GM21367 (cell line): ENCODE measurements around the gene SEMA3B.
"Not testable (repeated sequence)": the region's sequence is repeated elsewhere in the genome, so short reads cannot be mapped to it uniquely, and the experiment has no call there.

ENCODE experiments used
- ATAC-seq: cut with Tn5 transposase; IDR thresholded peaks from one replicate; pipeline ENCODE4 v1.9.1; 2021; ENCODE audit not compliant: unreplicated experiment

SEMA3B gene

DNA sequence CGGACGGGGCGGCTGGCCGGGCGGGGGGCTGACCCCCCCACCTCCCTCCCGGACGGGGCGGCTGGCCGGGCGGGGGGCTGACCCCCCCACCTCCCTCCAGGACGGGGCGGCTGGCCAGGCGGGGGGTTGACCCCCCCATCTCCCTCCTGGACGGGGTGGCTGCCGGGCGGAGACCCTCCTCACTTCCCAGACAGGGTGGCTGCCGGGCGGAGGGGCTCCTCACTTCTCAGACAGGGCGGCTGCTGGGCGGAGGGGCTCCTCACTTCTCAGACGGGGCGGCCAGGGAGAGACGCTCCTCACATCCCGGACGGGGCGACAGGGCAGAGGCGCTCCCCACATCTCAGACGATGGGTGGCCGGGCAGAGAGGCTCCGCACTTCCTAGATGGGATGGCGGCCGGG, 43.1 kb downstream of the SEMA3B start:
- not testable (repeated sequence) for ATAC-seq

- no peak for ATAC-seq
Measured at GRCh38 chr3:50314342-50314741, 45.4 kb downstream of the SEMA3B start.

DNA sequence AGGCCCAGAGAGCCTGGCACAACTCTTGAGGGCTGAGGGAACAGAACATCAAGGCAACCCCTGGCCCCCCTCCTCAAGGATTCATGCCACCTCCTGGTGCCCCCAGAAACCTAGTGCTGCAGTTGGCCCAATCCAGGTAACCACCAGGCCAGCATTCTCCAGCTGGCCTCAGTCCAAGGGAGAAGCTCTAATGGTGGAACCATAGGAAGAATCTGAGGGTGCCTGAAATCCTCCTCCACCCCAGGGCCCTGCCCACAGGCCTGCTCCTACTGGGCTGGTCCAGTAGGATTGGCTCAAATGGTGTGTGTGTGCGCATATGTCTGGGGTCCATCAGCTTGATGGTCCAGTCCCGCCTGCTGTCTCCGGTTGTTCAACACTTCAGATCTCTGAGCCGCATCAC, 45.9 kb downstream of the SEMA3B start:
- ATAC-seq, result no peak

- ATAC-seq, result no peak
Measured at GRCh38 chr3:50316657-50317242, 47.8 kb downstream of the SEMA3B start.

DNA sequence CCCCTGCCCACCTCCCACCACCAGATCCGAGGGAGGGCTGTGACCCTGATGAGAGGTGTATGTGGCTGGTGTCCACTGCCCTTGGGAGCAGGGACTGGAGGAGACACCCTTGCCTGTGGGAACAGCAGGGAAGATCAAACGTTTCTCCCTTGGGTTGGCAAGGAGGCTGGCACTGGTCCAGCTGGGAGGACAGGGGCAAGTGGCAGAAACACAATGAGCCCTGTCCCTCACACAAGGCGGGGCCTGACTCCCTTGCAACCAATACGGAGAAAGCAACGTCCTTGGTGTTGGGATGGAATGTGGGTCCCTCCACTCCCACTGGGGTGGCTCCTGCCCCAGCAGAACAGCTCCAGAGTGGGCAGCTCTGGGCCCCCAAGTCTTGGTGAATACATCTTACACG, 48.4 kb downstream of the SEMA3B start:
- ATAC-seq, result no peak

GRCh38 chr3:50318163-50318562, 49.2 kb downstream of the SEMA3B start:
- ATAC-seq, result no peak

- no peak for ATAC-seq
Measured at GRCh38 chr3:50318615-50319014, 49.7 kb downstream of the SEMA3B start.

- no peak for ATAC-seq
Measured at GRCh38 chr3:50319181-50319893, 50.4 kb downstream of the SEMA3B start.

DNA sequence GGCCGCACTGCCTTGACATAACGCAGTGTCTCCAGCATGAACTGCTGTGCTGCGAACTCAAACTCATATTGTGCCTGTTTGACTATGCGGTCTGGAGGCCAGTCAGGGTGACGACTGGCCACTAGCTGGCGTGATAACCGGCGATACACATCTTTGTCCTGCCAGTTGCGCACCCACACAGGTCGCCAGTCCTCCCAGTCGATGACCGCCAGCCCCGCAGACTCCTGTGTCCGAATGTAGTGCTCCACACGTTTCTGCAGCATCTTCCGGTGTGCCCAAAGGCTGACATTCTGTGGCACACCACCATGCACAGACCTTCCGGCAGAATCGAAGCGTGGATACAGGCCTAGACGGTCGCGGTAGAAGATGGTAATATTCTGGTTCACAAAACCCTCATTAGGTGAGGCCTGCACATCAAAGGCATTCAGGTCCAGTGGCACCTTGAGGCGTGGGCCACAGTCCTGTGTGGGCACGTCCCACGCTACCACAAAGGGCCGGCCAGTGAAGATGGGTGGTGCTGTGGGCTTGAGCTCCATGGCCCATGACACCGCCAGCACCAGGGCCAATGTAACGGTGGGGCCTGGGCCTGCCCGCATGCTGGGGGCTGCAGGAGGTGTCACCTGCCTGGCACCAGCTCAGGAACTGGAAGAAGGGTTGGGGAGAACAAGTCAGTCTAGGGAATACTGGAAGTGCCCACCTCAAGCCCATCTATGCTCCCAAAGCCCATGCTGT, 51.1 kb downstream of the SEMA3B start:
- ATAC-seq, result no peak

DNA sequence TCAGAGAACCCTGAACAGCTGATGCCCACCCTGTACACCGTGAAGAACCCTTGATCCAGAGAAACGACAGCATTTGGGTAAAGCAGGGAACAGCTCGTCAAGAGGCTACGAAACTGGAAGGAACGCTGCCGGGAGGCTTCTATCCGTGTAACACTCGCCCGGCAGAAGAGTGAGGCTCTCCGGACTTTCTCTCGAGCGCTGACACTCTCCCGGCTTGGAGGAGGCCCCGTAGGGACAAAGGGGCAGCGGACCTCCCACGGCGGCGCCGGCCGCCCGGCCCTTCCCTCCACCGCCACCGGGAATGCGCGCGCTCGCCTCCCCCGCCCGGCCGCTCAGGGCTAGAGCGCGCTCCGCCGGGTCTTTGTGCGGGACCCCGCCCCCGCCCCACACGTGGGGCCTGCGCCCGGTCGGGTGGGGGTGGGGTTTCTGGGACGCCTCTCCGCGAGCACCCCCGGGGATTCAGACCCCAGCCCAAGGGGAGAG, 51.9 kb downstream of the SEMA3B start:
- ATAC-seq, result peak; percentile 25

GRCh38 chr3:50321336-50322114, 52.6 kb downstream of the SEMA3B start:
- peak; percentile 67 for ATAC-seq

DNA sequence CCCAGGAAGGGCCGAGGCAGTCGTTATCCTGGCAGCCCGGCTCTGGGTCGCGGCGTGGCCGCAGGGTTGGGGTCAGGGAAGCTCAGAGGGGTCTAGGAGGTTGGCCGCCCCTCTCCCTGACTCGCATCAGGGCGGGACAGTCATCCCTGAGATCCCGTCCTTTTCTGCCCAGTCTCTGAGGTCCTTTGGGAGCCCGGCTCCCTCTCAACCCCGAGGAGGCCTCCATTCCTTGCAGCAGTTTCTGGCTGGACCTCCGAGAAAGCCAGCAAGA, 53.1 kb downstream of the SEMA3B start:
- no peak for ATAC-seq

- no peak for ATAC-seq
Measured at GRCh38 chr3:50322386-50323091, 53.6 kb downstream of the SEMA3B start, which contains the start of gene HYAL2. Gene HYAL2 (minus strand): TSS chr3:50322745. CDS start chr3:50320489, 2,256 bp downstream.

DNA sequence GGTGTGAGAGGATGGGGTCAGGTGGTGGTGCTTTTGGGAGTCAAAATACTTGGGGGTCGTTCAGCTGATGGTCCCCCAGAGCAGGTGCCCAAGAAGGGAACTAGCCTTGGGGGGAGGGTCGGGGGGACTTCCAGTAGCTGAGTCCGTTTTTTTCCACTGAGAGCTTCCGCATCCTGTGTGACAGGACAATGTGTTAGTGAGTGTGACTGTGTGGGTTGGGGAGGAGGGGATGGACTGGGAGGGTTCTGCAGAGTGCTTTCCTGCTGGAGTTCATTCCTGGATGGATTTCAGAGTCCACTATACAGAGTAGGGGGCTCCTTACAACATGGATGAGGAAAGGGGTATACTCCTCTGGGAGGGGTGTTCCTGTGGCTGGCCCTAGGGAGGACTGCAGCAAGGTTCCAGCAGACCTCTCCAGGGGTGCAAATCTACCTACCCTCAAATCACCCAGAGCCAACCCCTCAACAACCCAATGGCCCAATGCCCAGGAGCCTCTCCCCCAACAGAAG, 54.2 kb downstream of the SEMA3B start:
- ATAC-seq, result no peak

DNA sequence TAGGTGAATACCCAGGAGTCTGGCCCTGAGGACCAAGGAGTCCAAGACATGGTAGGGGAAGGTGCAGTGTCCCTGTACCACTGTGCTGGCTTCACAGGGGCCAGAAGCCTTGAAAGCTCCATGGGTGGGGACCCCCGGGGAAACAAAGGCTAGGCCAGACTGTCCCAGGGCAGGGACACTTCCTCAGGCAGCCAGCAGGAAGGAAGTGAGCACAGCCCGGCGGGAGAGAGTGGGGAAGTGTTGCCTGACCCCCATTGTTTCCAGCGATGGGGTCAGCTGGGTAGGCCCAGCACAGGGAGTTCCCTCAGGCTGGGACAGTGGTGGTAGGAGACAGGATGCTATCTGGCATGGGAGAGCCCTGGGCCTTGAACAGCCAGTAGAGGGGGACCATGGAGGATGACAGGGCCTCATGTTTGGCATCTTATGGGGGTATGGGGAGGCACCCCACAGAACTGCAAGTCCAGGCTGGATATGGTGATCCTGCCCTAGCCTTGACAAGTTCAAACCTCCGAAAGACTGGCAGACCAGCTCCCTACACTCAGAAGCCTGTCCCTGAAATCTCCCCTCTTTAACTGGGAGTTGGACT, 54.8 kb downstream of the SEMA3B start:
- ATAC-seq, result no peak

- no peak for ATAC-seq
Measured at GRCh38 chr3:50324351-50325112, 55.6 kb downstream of the SEMA3B start.

- ATAC-seq, result no peak
Measured at GRCh38 chr3:50325113-50325480, 56.1 kb downstream of the SEMA3B start.

DNA sequence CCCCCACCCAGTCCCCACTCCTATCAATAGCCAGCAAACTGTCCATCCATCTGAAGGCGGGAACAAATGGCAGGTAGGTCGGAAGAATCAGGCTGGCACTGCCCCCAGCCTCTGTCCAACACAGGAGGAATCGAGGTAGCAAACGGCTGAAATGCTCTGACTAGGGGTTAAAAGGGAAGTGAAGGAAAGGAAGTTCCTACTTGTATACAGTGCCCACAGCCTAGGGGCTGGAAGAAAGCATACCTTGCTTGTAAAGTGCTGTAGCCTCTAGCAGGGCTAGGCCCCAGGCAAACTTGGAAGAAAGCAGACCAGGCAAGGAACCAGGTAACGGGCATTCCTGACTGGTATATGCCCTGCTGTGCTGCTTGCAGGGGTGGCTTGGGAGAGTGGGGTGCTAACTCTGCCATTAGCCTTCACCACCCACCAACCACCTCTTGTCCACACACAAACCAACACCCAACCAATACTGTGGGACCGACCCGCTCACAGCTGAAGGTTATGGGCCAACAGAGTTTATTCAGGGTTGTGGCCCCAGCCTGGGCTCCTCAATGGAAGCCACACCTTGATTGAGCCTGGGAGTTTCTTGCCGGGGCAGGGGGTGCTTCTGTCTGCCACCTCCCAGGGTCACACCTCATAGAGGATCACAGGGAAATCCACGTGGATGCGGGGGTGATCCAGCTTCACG, 56.7 kb downstream of the SEMA3B start:
- no peak for ATAC-seq

- no peak for ATAC-seq
Measured at GRCh38 chr3:50326182-50326541, 57.2 kb downstream of the SEMA3B start.
